ENCODE data around the gene MYBPC3. TPM values are rescaled to one million over a fixed set of nuclear protein-coding genes. Genes with fewer than 3 reads are reported as not detected.

Gene MYBPC3
- total RNA-seq, 1 donor from 2014 or later = not detected

GRCh38 chr11:47302853-47303252 is 49.6 kb downstream of the MYBPC3 start:
- no peaks in the 10 kb centered on the region for H3K36me3 ChIP-seq (ENCODE audit: control insufficient read depth, insufficient read depth, low read length)
- H3K27me3 ChIP-seq (ENCODE audit: control insufficient read depth, insufficient read depth, low read length) = no peaks in the 10 kb centered on the region
- no peak for DNase-seq (ENCODE audit: low read depth)
- TF ChIP-seq, protein P1, sequence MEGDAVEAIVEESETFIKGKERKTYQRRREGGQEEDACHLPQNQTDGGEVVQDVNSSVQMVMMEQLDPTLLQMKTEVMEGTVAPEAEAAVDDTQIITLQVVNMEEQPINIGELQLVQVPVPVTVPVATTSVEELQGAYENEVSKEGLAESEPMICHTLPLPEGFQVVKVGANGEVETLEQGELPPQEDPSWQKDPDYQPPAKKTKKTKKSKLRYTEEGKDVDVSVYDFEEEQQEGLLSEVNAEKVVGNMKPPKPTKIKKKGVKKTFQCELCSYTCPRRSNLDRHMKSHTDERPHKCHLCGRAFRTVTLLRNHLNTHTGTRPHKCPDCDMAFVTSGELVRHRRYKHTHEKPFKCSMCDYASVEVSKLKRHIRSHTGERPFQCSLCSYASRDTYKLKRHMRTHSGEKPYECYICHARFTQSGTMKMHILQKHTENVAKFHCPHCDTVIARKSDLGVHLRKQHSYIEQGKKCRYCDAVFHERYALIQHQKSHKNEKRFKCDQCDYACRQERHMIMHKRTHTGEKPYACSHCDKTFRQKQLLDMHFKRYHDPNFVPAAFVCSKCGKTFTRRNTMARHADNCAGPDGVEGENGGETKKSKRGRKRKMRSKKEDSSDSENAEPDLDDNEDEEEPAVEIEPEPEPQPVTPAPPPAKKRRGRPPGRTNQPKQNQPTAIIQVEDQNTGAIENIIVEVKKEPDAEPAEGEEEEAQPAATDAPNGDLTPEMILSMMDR (IDR thresholded peaks at IDR 0.05; ENCODE audit: insufficient read depth, low read length, poor library complexity, severe bottlenecking) = no peak
- no peak overlapping the region for H3K4me3 ChIP-seq (ENCODE audit: low read depth, low read length)

DNA sequence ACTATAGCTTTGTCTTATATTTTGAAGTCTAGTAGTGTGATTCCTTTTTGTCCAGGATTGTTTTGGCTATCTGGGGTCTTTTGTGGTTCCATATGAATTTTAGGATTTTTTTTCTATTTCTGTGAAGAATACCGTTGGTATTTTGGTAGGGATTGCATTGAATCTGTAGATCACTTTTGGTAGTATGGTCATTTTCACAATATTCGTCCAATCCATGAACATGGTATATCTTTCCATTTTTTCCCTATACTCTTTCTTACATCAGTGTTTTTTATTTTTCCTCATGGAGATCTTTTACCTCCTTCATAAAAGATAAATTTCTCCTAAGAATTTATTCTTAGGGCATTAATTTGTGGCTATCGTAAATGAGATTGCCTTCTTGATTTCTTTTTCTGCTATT is 53.4 kb downstream of the MYBPC3 start:
- TF ChIP-seq, protein P1 (IDR thresholded peaks at IDR 0.05; ENCODE audit: insufficient read depth, low read length, poor library complexity, severe bottlenecking) = no peak
- no peak overlapping the region for H3K4me3 ChIP-seq (ENCODE audit: low read depth, low read length)
- no peaks in the 10 kb centered on the region for H3K36me3 ChIP-seq (ENCODE audit: control insufficient read depth, insufficient read depth, low read length)
- DNase-seq (ENCODE audit: low read depth) = no peak
- H3K27me3 ChIP-seq (ENCODE audit: control insufficient read depth, insufficient read depth, low read length) = no peaks in the 10 kb centered on the region

- no peak for DNase-seq (ENCODE audit: low read depth)
- TF ChIP-seq, protein P1 (IDR thresholded peaks at IDR 0.05; ENCODE audit: insufficient read depth, low read length, poor library complexity, severe bottlenecking) = no peak
- H3K36me3 ChIP-seq (ENCODE audit: control insufficient read depth, insufficient read depth, low read length) = peaks cover 1% of the 10 kb centered on the region
- no peak overlapping the region for H3K4me3 ChIP-seq (ENCODE audit: low read depth, low read length)
- H3K27me3 ChIP-seq (ENCODE audit: control insufficient read depth, insufficient read depth, low read length) = no peaks in the 10 kb centered on the region
Measured at GRCh38 chr11:47296045-47296444, 56.5 kb downstream of the MYBPC3 start.

DNA sequence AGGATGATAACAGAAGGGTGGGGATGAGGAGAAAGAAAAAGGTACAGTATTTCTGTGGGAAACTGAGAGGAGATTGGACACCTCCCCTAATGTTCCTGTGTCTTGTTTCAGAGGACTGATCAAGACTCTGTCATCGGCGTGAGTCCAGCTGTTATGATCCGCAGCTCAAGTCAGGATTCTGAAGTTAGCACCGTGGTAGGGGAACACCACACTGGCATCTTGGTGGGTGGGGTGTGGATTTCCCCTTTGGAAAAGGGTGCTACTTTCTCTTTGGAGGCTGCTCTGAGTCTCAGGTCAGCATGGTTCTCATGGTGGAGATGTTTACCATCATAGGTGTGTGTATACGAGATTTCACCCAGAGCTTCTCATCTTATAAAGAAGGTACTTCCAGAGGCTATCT is 57.1 kb downstream of the MYBPC3 start:
- H3K36me3 ChIP-seq (ENCODE audit: control insufficient read depth, insufficient read depth, low read length) = peaks cover 1% of the 10 kb centered on the region
- H3K27me3 ChIP-seq (ENCODE audit: control insufficient read depth, insufficient read depth, low read length) = no peaks in the 10 kb centered on the region
- no peak overlapping the region for H3K4me3 ChIP-seq (ENCODE audit: low read depth, low read length)
- DNase-seq (ENCODE audit: low read depth) = no peak
- TF ChIP-seq, protein P1 (IDR thresholded peaks at IDR 0.05; ENCODE audit: insufficient read depth, low read length, poor library complexity, severe bottlenecking) = no peak

DNA sequence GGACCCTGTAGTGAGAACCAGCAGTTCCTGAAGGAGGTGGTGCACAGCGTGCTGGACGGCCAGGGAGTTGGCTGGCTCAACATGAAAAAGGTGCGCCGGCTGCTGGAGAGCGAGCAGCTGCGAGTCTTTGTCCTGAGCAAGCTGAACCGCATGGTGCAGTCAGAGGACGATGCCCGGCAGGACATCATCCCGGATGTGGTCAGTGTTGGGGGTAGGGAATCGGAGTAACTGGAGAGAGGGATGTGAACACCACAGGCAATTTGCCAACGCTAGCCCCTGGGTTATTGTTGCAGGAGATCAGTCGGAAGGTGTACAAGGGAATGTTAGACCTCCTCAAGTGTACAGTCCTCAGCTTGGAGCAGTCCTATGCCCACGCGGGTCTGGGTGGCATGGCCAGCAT is 62.6 kb downstream of the MYBPC3 start:
- Histone ChIP-seq H3K4me3 (ENCODE audit: low read depth, low read length) (no peak overlapping the region), H3K27me3 (ENCODE audit: control insufficient read depth, insufficient read depth, low read length) (no peaks in the 10 kb centered on the region), H3K36me3 (ENCODE audit: control insufficient read depth, insufficient read depth, low read length) (peaks cover 4% of the 10 kb centered on the region)
- TF ChIP-seq, protein P1 (IDR thresholded peaks at IDR 0.05; ENCODE audit: insufficient read depth, low read length, poor library complexity, severe bottlenecking) = no peak
- no peak for DNase-seq (ENCODE audit: low read depth)

DNA sequence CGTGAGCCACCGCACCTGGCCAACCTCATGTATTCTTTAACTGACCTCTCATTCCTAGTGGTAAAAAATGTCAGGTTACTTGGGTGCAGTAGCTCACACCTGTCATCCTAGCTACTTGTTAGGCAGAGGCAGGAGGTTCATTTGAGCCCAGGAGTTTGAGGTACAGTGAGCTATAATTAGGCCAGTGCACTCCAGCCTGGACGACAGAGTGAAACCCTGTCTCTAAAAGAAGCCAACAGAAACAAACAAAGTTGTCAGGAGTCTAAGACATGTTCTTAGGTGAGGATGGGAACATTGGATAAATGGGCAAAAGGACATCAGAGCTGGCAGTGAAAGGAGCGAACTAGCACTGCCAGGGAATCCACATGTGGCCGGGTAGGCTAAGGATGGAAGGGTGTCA is 64.4 kb downstream of the MYBPC3 start:
- no peak for DNase-seq (ENCODE audit: low read depth)
- Histone ChIP-seq H3K4me3 (ENCODE audit: low read depth, low read length) (no peak overlapping the region), H3K27me3 (ENCODE audit: control insufficient read depth, insufficient read depth, low read length) (no peaks in the 10 kb centered on the region), H3K36me3 (ENCODE audit: control insufficient read depth, insufficient read depth, low read length) (peaks cover 2% of the 10 kb centered on the region)
- TF ChIP-seq, protein P1 (IDR thresholded peaks at IDR 0.05; ENCODE audit: insufficient read depth, low read length, poor library complexity, severe bottlenecking) = no peak

Data from kidney epithelial cell (primary cell).